ENCODE data around the gene SALL1. TPM values are rescaled to one million over a fixed set of nuclear protein-coding genes. Genes with fewer than 3 reads are reported as not detected.

SALL1 gene
- total RNA-seq, 1 donor from 2014 or later: not detected

DNA sequence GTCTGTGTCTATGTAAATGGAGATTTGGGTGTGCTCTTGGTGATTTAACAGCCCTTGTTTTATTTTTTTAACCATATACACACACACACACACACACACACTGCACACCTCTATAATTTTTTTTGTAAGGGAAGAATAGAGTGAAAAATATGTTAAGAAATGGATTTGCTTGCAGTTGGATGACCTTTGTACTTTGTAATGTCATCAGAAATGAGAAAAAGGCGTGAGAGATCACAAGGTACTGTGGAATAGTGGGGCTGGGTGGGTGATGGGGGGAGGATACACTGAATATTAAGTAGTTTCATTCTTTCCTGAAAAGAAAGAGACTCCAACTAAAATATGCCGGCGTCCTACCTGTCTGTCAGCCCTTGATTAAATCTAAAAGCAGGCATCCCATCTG is 38.7 kb downstream of the SALL1 start:
- CTCF ChIA-PET: no interaction called here
- no peak for ATAC-seq (ENCODE audit: low read depth)
- Mint-ChIP-seq H3K27ac (no peak overlapping the region), H3K27me3 (peaks cover 36% of the 10 kb centered on the region), H3K36me3 (ENCODE audit: low read depth) (no peaks in the 10 kb centered on the region), H3K4me3 (no peak overlapping the region), H3K9me3 (peaks cover 2% of the 10 kb centered on the region), H3K4me1 (peaks cover 3% of the 10 kb centered on the region)
- TF ChIP-seq, protein P1, sequence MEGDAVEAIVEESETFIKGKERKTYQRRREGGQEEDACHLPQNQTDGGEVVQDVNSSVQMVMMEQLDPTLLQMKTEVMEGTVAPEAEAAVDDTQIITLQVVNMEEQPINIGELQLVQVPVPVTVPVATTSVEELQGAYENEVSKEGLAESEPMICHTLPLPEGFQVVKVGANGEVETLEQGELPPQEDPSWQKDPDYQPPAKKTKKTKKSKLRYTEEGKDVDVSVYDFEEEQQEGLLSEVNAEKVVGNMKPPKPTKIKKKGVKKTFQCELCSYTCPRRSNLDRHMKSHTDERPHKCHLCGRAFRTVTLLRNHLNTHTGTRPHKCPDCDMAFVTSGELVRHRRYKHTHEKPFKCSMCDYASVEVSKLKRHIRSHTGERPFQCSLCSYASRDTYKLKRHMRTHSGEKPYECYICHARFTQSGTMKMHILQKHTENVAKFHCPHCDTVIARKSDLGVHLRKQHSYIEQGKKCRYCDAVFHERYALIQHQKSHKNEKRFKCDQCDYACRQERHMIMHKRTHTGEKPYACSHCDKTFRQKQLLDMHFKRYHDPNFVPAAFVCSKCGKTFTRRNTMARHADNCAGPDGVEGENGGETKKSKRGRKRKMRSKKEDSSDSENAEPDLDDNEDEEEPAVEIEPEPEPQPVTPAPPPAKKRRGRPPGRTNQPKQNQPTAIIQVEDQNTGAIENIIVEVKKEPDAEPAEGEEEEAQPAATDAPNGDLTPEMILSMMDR (IDR thresholded peaks at IDR 0.05): no peak
- intact Hi-C loops (cut with micrococcal nuclease): no loop called here
- POLR2A ChIA-PET: no interaction called here
- no peak for DNase-seq

- POLR2A ChIA-PET: no interaction called here
- no peak for DNase-seq
- Mint-ChIP-seq H3K4me1 (peaks cover 3% of the 10 kb centered on the region), H3K27ac (no peak overlapping the region), H3K36me3 (ENCODE audit: low read depth) (no peaks in the 10 kb centered on the region), H3K27me3 (peaks cover 36% of the 10 kb centered on the region), H3K4me3 (no peak overlapping the region), H3K9me3 (peaks cover 2% of the 10 kb centered on the region)
- CTCF ChIA-PET: no interaction called here
- TF ChIP-seq, protein P1 (IDR thresholded peaks at IDR 0.05): no peak
- intact Hi-C loops (cut with micrococcal nuclease): no loop called here
- ATAC-seq (ENCODE audit: low read depth): no peak
Observed at GRCh38 chr16:51111759-51112158, 39.3 kb downstream of the SALL1 start.

DNA sequence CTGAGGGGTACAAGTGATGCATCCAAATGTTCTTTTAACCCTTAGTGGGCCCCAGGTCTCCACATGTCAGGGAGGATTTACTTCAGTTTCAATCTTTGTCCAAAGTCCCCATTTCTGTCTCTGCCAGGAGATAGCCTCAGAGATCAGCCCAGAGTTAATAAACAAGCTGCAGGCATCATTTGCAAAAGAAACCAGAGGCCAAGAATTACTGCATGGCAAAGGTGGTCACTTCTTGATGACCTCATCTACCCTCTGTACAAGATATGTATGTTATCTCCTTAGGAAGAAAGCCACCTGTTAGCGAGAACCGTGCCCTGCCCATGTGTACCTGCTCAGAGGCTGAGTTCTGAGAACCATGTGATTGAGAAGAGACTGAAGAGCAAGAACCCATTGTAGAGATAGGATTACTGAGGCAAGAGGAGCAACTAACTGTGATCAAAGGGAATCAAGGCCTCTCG is 40.3 kb downstream of the SALL1 start:
- no peak overlapping the region for H3K4me3 Mint-ChIP-seq
- ChIA-PET POLR2A (no interaction called here), CTCF (no interaction called here)
- no peaks in the 10 kb centered on the region for H3K36me3 Mint-ChIP-seq (ENCODE audit: low read depth)
- H3K27me3 Mint-ChIP-seq: peaks cover 33% of the 10 kb centered on the region
- intact Hi-C loops (cut with micrococcal nuclease): no loop called here
- H3K27ac Mint-ChIP-seq: no peak overlapping the region
- ATAC-seq (ENCODE audit: low read depth) (no peak), DNase-seq (no peak)
- H3K4me1 Mint-ChIP-seq: peaks cover 3% of the 10 kb centered on the region
- H3K9me3 Mint-ChIP-seq: peaks cover 2% of the 10 kb centered on the region
- TF ChIP-seq, protein P1 (IDR thresholded peaks at IDR 0.05): no peak

GRCh38 chr16:51109173-51109572 is 41.9 kb downstream of the SALL1 start:
- ChIA-PET POLR2A (no interaction called here), CTCF (no interaction called here)
- no peak for ATAC-seq (ENCODE audit: low read depth)
- Mint-ChIP-seq H3K27ac (no peak overlapping the region), H3K4me1 (peaks cover 3% of the 10 kb centered on the region), H3K9me3 (peaks cover 2% of the 10 kb centered on the region), H3K27me3 (peaks cover 20% of the 10 kb centered on the region), H3K4me3 (no peak overlapping the region), H3K36me3 (ENCODE audit: low read depth) (no peaks in the 10 kb centered on the region)
- no peak for DNase-seq
- TF ChIP-seq, protein P1 (IDR thresholded peaks at IDR 0.05): no peak
- intact Hi-C loops (cut with micrococcal nuclease): no loop called here

GRCh38 chr16:51107742-51108141 is 43.3 kb downstream of the SALL1 start:
- ATAC-seq (ENCODE audit: low read depth) (no peak), DNase-seq (no peak)
- intact Hi-C loops (cut with micrococcal nuclease): no loop called here
- no peak overlapping the region for H3K27ac Mint-ChIP-seq
- POLR2A ChIA-PET: no interaction called here
- CTCF ChIA-PET: no interaction called here
- no peak overlapping the region for H3K4me3 Mint-ChIP-seq
- peaks cover 9% of the 10 kb centered on the region for H3K27me3 Mint-ChIP-seq
- H3K36me3 Mint-ChIP-seq (ENCODE audit: low read depth): no peaks in the 10 kb centered on the region
- TF ChIP-seq, protein P1 (IDR thresholded peaks at IDR 0.05): no peak
- H3K4me1 Mint-ChIP-seq: no peaks in the 10 kb centered on the region
- H3K9me3 Mint-ChIP-seq: no peaks in the 10 kb centered on the region

Measured in activated B cell treated with CpG ODN at 0.5 μM for 24 hours (primary cell).